AG09309 (cell line): ENCODE data around the gene NOBOX.
"Not testable (repeated sequence)": the region's sequence is repeated elsewhere in the genome, so short reads cannot be mapped to it uniquely, and the experiment has no call there.

Experiments
- DNase-seq: peaks from one replicate; pipeline ENCODE4 v3.0.0-alpha.2; 2010; ENCODE audit warnings: low read depth
- H3K4me3 ChIP-seq: 2 replicates; pipeline ENCODE4 v1.5.1; 2011; ENCODE audit warnings: mild to moderate bottlenecking, low read depth, low read length, moderate library complexity; ENCODE audit not compliant: control insufficient read depth
- CTCF ChIP-seq: IDR thresholded peaks from 2 replicates; pipeline ENCODE4 v1.5.1; 2011; ENCODE audit warnings: mild to moderate bottlenecking, low read depth, low read length, inconsistent platforms; ENCODE audit not compliant: insufficient read depth, control insufficient read depth; ENCODE audit errors: missing control alignments

NOBOX gene

GRCh38 chr7:144386741-144387140 lies 16.8 kb downstream of the NOBOX start:
- no peak for TF ChIP-seq CTCF
- peak; percentile 16 for DNase-seq
- no peak overlapping the region for H3K4me3 ChIP-seq

GRCh38 chr7:144384555-144385245 lies 18.8 kb downstream of the NOBOX start:
- H3K4me3 ChIP-seq = no peak overlapping the region
- DNase-seq = no peak
- TF ChIP-seq CTCF = no peak

GRCh38 chr7:144384071-144384470 lies 19.4 kb downstream of the NOBOX start:
- DNase-seq = no peak
- TF ChIP-seq CTCF = no peak
- no peak overlapping the region for H3K4me3 ChIP-seq

- DNase-seq = no peak
- no peak overlapping the region for H3K4me3 ChIP-seq
- no peak for TF ChIP-seq CTCF
These were observed 23.6 kb downstream of the NOBOX start for GRCh38 chr7:144379776-144380384.

GRCh38 chr7:144378651-144379050 lies 24.8 kb downstream of the NOBOX start:
- no peak for TF ChIP-seq CTCF
- no peak overlapping the region for H3K4me3 ChIP-seq
- no peak for DNase-seq

- not testable (repeated sequence) for H3K4me3 ChIP-seq, DNase-seq
These were observed 34.3 kb downstream of the NOBOX start for GRCh38 chr7:144369221-144369620.

- not testable (repeated sequence) for DNase-seq, H3K4me3 ChIP-seq
These were observed 36.2 kb downstream of the NOBOX start for GRCh38 chr7:144367250-144367649.

GRCh38 chr7:144365523-144365922 lies 38.0 kb downstream of the NOBOX start:
- DNase-seq, H3K4me3 ChIP-seq: not testable (repeated sequence)

GRCh38 chr7:144362061-144362460 lies 41.4 kb downstream of the NOBOX start:
- not testable (repeated sequence) for DNase-seq, H3K4me3 ChIP-seq

- not testable (repeated sequence) for DNase-seq, H3K4me3 ChIP-seq
These were observed 46.6 kb downstream of the NOBOX start for GRCh38 chr7:144356860-144357259.

- not testable (repeated sequence) for H3K4me3 ChIP-seq, DNase-seq
These were observed 47.3 kb downstream of the NOBOX start for GRCh38 chr7:144356185-144356584.

- not testable (repeated sequence) for H3K4me3 ChIP-seq, DNase-seq
These were observed 48.2 kb downstream of the NOBOX start, which contains the start of gene ARHGEF5 for GRCh38 chr7:144355176-144355822. ARHGEF5 (plus strand) TSS chr7:144355402; CDS start chr7:144362670, 7,268 bp downstream.
